ENCODE results near the gene ZNF646. TPM values are rescaled to one million over a fixed set of nuclear protein-coding genes. Genes with fewer than 3 reads are reported as not detected.

The ZNF646 gene
- total RNA-seq, 1 donor from 2014 or later = 16.0 TPM

- peak; percentile 75 for DNase-seq
Measured at GRCh38 chr16:31108035-31108793, 34.0 kb downstream of the ZNF646 start, which contains the start of gene BCKDK. Gene BCKDK, plus strand, starts transcription at chr16:31108386. Its CDS starts 838 bp downstream, at chr16:31109224.

GRCh38 chr16:31108794-31109558, 34.8 kb downstream of the ZNF646 start:
- no peak for DNase-seq

- DNase-seq = no peak
Measured at GRCh38 chr16:31109622-31110021, 35.4 kb downstream of the ZNF646 start.

GRCh38 chr16:31110106-31111034, 36.1 kb downstream of the ZNF646 start:
- DNase-seq = no peak

- DNase-seq = no peak
Measured at GRCh38 chr16:31111881-31112466, 37.8 kb downstream of the ZNF646 start.

- no peak for DNase-seq
Measured at GRCh38 chr16:31112711-31113110, 38.5 kb downstream of the ZNF646 start.

GRCh38 chr16:31113121-31114120, 39.2 kb downstream of the ZNF646 start:
- DNase-seq = peak; percentile 55

- no peak for DNase-seq
Measured at GRCh38 chr16:31114468-31114867, 40.2 kb downstream of the ZNF646 start.

- peak; percentile 99 for DNase-seq
Measured at GRCh38 chr16:31117384-31118222, 43.4 kb downstream of the ZNF646 start, which contains the start of gene KAT8. Gene KAT8, plus strand, starts transcription at chr16:31117664. Its CDS starts 18 bp downstream, at chr16:31117682.

GRCh38 chr16:31118223-31119155, 44.3 kb downstream of the ZNF646 start:
- no peak for DNase-seq

GRCh38 chr16:31120129-31120528, 45.9 kb downstream of the ZNF646 start:
- no peak for DNase-seq

GRCh38 chr16:31125844-31126243, 51.6 kb downstream of the ZNF646 start:
- no peak for DNase-seq

- no peak for DNase-seq
Measured at GRCh38 chr16:31127182-31127581, 53.0 kb downstream of the ZNF646 start.

- DNase-seq = no peak
Measured at GRCh38 chr16:31128711-31129567, 54.7 kb downstream of the ZNF646 start.

GRCh38 chr16:31129568-31130335, 55.5 kb downstream of the ZNF646 start:
- DNase-seq = no peak

- no peak for DNase-seq
Measured at GRCh38 chr16:31130336-31130891, 56.2 kb downstream of the ZNF646 start.

GRCh38 chr16:31130899-31131298, 56.7 kb downstream of the ZNF646 start:
- no peak for DNase-seq
